Lower lobe of right lung (tissue), 2 donors: Measurements from ENCODE around the gene KIF19. TPM values are rescaled to one million over a fixed set of nuclear protein-coding genes. Genes with fewer than 3 reads are reported as not detected.
A peak's percentile ranks its signal among the peaks of the same experiment; 100 is the strongest.

Experiments used
- ATAC-seq, 2 donors: fragments of 200-7000 bp; cut with Tn5 transposase; one replicate each; pipeline ENCODE4 v1.9.1; 2020 to 2022; ENCODE audit warnings: mild to moderate bottlenecking in 2 of 2, moderate library complexity in 2 of 2
- DNase-seq: peaks from one replicate; pipeline ENCODE4 v3.0.0-alpha.2; 2020
- H3K27ac ChIP-seq: fragments of 200-600 bp; one replicate; pipeline ENCODE4 v1.8.0; 2022
- H3K27me3 ChIP-seq: fragments of 200-600 bp; one replicate; pipeline ENCODE4 v1.8.0; 2022; ENCODE audit warnings: low read depth
- H3K36me3 ChIP-seq: fragments of 200-600 bp; one replicate; pipeline ENCODE4 v1.8.0; 2022; ENCODE audit warnings: mild to moderate bottlenecking
- H3K4me1 ChIP-seq: fragments of 200-600 bp; one replicate; pipeline ENCODE4 v1.8.0; 2022
- H3K4me3 ChIP-seq: fragments of 200-600 bp; one replicate; pipeline ENCODE4 v1.8.0; 2022; ENCODE audit warnings: mild to moderate bottlenecking
- H3K9me3 ChIP-seq: fragments of 200-600 bp; one replicate; pipeline ENCODE4 v1.8.0; 2022
- intact Hi-C: fragments of 100-400 bp; cut with DNase I; formaldehyde crosslinking; loops from one replicate; pipeline ENCODE4 v1.11.0; 2022
- total RNA-seq: library from RNA; stranded (reverse); fragmentation: NEBNext Ultra II Directional; extraction: Animal tissue kit (Norgen Biotek cat#: 25700); gene quantifications from one replicate; pipeline ENCODE4 v1.2.1, GENCODE V29; 2021
- TF ChIP-seq, protein P1 (sequence below): fragments of 200-600 bp; IDR thresholded peaks from one replicate; pipeline ENCODE4 v1.8.0; 2022; ENCODE audit warnings: antibody characterized with exemption, mild to moderate bottlenecking
- donor health status: DM: no; HTN: yes; CAD: no; lungs with severe emphysema.

Gene KIF19
- total RNA-seq, 1 donor from 2014 or later = 3.6 TPM

DNA sequence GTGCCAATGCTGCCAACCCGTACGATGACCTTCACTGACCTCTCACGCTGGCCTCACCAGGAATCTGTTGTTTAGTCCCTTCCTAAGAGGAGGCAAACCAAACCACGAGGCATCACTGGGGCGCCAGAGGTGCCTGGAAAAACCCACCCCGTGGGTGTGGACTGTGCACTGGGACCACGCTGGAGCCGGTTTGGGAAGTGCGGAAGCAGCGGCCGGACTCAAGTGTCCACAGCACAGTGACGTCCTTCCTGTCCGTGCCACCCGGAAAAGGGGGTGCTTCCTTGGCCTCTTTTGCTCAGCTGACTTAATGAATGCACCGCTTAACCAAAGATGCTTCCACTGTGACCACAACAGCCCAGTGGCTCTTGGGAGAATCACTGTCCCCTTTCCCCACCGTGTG is 9.0 kb upstream of the KIF19 start:
- intact Hi-C loops = no loop called here
- Histone ChIP-seq H3K9me3 (no peaks in the 10 kb centered on the region), H3K36me3 (no peaks in the 10 kb centered on the region), H3K4me3 (no peak overlapping the region), H3K27ac (no peak overlapping the region), H3K4me1 (no peaks in the 10 kb centered on the region), H3K27me3 (no peaks in the 10 kb centered on the region)
- DNase-seq (no peak), ATAC-seq (no peak)
- TF ChIP-seq, protein P1, sequence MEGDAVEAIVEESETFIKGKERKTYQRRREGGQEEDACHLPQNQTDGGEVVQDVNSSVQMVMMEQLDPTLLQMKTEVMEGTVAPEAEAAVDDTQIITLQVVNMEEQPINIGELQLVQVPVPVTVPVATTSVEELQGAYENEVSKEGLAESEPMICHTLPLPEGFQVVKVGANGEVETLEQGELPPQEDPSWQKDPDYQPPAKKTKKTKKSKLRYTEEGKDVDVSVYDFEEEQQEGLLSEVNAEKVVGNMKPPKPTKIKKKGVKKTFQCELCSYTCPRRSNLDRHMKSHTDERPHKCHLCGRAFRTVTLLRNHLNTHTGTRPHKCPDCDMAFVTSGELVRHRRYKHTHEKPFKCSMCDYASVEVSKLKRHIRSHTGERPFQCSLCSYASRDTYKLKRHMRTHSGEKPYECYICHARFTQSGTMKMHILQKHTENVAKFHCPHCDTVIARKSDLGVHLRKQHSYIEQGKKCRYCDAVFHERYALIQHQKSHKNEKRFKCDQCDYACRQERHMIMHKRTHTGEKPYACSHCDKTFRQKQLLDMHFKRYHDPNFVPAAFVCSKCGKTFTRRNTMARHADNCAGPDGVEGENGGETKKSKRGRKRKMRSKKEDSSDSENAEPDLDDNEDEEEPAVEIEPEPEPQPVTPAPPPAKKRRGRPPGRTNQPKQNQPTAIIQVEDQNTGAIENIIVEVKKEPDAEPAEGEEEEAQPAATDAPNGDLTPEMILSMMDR = no peak

DNA sequence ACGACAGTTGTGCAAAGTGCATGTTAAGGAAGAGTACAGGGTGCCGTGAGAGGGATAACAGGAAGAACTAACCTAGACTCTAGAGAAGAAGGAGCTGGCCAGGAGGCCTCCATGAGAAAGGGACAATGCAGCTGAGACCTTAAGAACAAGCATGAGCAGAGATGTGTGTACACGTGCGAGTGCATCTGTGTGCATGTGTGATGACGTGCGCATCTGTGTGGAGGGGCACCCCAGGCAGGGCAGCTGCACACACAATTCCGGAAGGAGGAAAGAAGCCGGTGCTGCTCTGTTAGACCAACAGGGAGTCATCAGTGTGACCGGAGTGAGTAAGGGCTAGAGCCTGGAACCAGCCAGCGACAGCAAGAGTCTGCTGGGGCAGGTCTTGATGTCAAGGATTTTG is 7.6 kb upstream of the KIF19 start:
- Histone ChIP-seq H3K4me3 (no peak overlapping the region), H3K36me3 (no peaks in the 10 kb centered on the region), H3K27me3 (no peaks in the 10 kb centered on the region), H3K4me1 (no peaks in the 10 kb centered on the region), H3K27ac (no peak overlapping the region), H3K9me3 (no peaks in the 10 kb centered on the region)
- ATAC-seq = no peak
- intact Hi-C loops = no loop called here
- TF ChIP-seq, protein P1 = no peak
- DNase-seq = no peak

DNA sequence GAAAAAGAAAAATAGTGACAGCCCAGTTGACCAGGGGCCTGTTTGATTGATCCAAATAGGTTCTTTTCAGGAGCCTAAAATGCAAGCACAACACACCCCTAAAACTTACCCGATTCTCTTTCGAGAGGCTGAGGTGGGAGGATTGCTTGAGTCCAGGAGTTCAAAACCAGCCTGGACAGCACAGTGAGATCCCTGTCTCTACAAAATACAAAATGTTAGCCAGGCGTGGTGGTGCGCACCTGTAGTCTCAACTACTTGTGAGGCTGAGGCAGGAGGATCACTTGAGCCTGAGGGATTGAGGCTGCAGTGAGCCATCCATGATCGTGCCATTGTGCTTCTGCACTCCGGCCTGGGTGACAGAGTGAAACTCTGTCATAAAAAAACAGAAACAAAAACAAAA is 1.5 kb upstream of the KIF19 start:
- ATAC-seq = no peak
- intact Hi-C loops = no loop called here
- TF ChIP-seq, protein P1 = no peak

DNA sequence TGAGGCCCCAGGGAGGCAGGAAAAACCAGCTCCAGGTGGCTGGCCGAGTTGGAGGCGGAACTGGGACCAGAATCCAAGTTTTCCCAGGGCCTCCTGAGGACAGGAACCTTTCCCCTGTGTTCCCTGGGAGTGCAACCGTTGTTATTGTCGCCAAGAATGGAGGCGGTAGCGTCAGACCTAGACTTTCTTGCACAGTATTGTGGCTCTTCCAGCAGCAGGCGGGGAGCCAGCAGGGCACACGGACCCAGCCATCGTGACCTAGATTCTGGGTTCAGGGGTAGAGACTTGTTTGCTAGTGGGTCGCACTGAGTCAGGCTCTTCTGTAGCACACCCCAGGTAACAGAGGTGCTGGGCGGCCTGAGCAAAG is 667 bp upstream of the KIF19 start:
- peak overlapping the region; percentile 46 for H3K4me3 ChIP-seq
- ATAC-seq = peak in 1 of 2 donors; percentile 3

More for the DNA sequence above, 1.5 kb upstream of the KIF19 start:
- Histone ChIP-seq H3K36me3 (no peaks in the 10 kb centered on the region), H3K27ac (no peak overlapping the region), H3K4me1 (peaks cover 21% of the 10 kb centered on the region), H3K27me3 (peaks cover 16% of the 10 kb centered on the region), H3K9me3 (no peaks in the 10 kb centered on the region), H3K4me3 (no peak overlapping the region)
- no peak for DNase-seq

DNA sequence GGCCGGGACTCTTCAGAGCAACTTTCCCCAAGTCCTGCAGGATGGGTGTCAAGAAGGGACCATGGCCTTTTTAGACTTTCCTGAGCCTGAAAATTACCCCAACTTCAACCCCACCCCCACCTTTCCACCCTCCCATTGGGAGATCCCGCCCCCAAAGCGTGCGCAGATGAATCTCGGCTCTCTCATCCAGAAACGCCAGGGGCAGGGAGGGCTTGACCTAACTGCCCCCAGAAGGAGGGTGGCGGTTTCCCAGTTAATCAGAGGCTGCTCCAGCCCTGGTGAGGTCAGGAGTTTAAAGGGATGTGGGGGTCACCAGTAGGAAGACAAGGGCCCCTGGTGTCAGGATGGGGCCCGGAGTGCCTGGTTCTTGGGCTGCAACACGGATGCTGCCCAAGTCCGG is 480 bp downstream of the KIF19 start:
- H3K9me3 ChIP-seq = no peaks in the 10 kb centered on the region
- H3K27ac ChIP-seq = no peak overlapping the region
- peaks cover 21% of the 10 kb centered on the region for H3K4me1 ChIP-seq
- no peaks in the 10 kb centered on the region for H3K36me3 ChIP-seq
- peak overlapping the region; percentile 46 for H3K4me3 ChIP-seq
- TF ChIP-seq, protein P1 = no peak
- H3K27me3 ChIP-seq = peaks cover 23% of the 10 kb centered on the region
- no peak for DNase-seq
- no peak for ATAC-seq
- intact Hi-C loops = no loop called here

More for the DNA sequence above, 667 bp upstream of the KIF19 start:
- Histone ChIP-seq H3K4me1 (peaks cover 21% of the 10 kb centered on the region), H3K9me3 (no peaks in the 10 kb centered on the region), H3K27ac (no peak overlapping the region), H3K27me3 (peaks cover 21% of the 10 kb centered on the region), H3K36me3 (no peaks in the 10 kb centered on the region)
- TF ChIP-seq, protein P1 = no peak
- intact Hi-C loops = no loop called here
- no peak for DNase-seq

DNA sequence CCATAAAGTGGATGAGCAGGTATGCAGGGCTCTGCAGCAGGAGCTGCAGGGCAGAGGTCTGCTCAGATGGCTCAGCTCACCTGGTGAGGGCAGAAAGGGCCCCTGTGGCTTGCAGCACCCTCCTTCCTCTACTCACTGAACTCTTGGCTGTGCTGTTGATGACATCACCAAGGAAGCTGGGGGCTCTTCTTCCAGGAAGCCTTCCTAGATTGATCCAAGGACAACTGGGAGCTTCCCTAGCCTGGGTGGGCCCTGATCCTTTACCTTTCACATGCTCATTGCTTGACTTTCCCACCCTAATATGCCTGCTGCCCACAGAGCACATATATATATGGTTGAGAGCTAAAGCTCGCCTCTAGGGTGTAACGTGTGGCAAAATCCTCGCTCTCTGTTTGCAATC is 2.5 kb downstream of the KIF19 start:
- DNase-seq (no peak), ATAC-seq (no peak)
- TF ChIP-seq, protein P1 = no peak
- Histone ChIP-seq H3K27ac (no peak overlapping the region), H3K36me3 (no peaks in the 10 kb centered on the region), H3K9me3 (no peaks in the 10 kb centered on the region), H3K27me3 (peaks cover 26% of the 10 kb centered on the region), H3K4me1 (peaks cover 21% of the 10 kb centered on the region), H3K4me3 (no peak overlapping the region)
- intact Hi-C loops = no loop called here
